Lower lobe of right lung (tissue), 2 donors: ENCODE results near the gene SLC5A1. TPM values are rescaled to one million over a fixed set of nuclear protein-coding genes. Genes with fewer than 3 reads are reported as not detected.

ENCODE experiments used
- ATAC-seq, 2 donors: fragments of 200-7000 bp; cut with Tn5 transposase; one replicate each; pipeline ENCODE4 v1.9.1; 2020 to 2022; ENCODE audit warnings: mild to moderate bottlenecking in 2 of 2, moderate library complexity in 2 of 2
- DNase-seq: peaks from one replicate; pipeline ENCODE4 v3.0.0-alpha.2; 2020
- H3K27ac ChIP-seq: fragments of 200-600 bp; one replicate; pipeline ENCODE4 v1.8.0; 2022
- H3K27me3 ChIP-seq: fragments of 200-600 bp; one replicate; pipeline ENCODE4 v1.8.0; 2022; ENCODE audit warnings: low read depth
- H3K36me3 ChIP-seq: fragments of 200-600 bp; one replicate; pipeline ENCODE4 v1.8.0; 2022; ENCODE audit warnings: mild to moderate bottlenecking
- H3K4me1 ChIP-seq: fragments of 200-600 bp; one replicate; pipeline ENCODE4 v1.8.0; 2022
- H3K4me3 ChIP-seq: fragments of 200-600 bp; one replicate; pipeline ENCODE4 v1.8.0; 2022; ENCODE audit warnings: mild to moderate bottlenecking
- H3K9me3 ChIP-seq: fragments of 200-600 bp; one replicate; pipeline ENCODE4 v1.8.0; 2022
- CTCF ChIP-seq: fragments of 200-600 bp; IDR thresholded peaks from one replicate; pipeline ENCODE4 v1.8.0; 2022; ENCODE audit warnings: antibody characterized with exemption, mild to moderate bottlenecking
- intact Hi-C: fragments of 100-400 bp; cut with DNase I; formaldehyde crosslinking; loops from one replicate; pipeline ENCODE4 v1.11.0; 2022
- total RNA-seq: library from RNA; stranded (reverse); fragmentation: NEBNext Ultra II Directional; extraction: Animal tissue kit (Norgen Biotek cat#: 25700); gene quantifications from one replicate; pipeline ENCODE4 v1.2.1, GENCODE V29; 2021
- donor health status: DM: no; HTN: yes; CAD: no; lungs with severe emphysema.

The SLC5A1 gene
- total RNA-seq, 1 donor from 2014 or later = 1.8 TPM

GRCh38 chr22:32023251-32023827 is 19.7 kb upstream of the SLC5A1 start:
- no peaks in the 10 kb centered on the region for H3K27me3 ChIP-seq
- no peak for DNase-seq
- TF ChIP-seq CTCF = no peak
- H3K27ac ChIP-seq = no peak overlapping the region
- no peaks in the 10 kb centered on the region for H3K4me1 ChIP-seq
- H3K9me3 ChIP-seq = no peaks in the 10 kb centered on the region
- ATAC-seq = no peak
- no peaks in the 10 kb centered on the region for H3K36me3 ChIP-seq
- intact Hi-C loops = no loop called here
- no peak overlapping the region for H3K4me3 ChIP-seq

GRCh38 chr22:32024796-32025195 is 18.3 kb upstream of the SLC5A1 start:
- no peak for TF ChIP-seq CTCF
- H3K4me3 ChIP-seq = no peak overlapping the region
- no peak for DNase-seq
- intact Hi-C loops = no loop called here
- no peak for ATAC-seq
- H3K4me1 ChIP-seq = no peaks in the 10 kb centered on the region
- H3K27ac ChIP-seq = no peak overlapping the region
- no peaks in the 10 kb centered on the region for H3K36me3 ChIP-seq
- H3K27me3 ChIP-seq = no peaks in the 10 kb centered on the region
- H3K9me3 ChIP-seq = no peaks in the 10 kb centered on the region

GRCh38 chr22:32030518-32031247 is 12.4 kb upstream of the SLC5A1 start:
- ATAC-seq (no peak), DNase-seq (no peak)
- TF ChIP-seq CTCF = no peak
- no peak overlapping the region for H3K4me3 ChIP-seq
- no peak overlapping the region for H3K27ac ChIP-seq
- intact Hi-C loops = no loop called here
- H3K36me3 ChIP-seq = no peaks in the 10 kb centered on the region
- no peaks in the 10 kb centered on the region for H3K4me1 ChIP-seq
- H3K27me3 ChIP-seq = no peaks in the 10 kb centered on the region
- no peaks in the 10 kb centered on the region for H3K9me3 ChIP-seq

- no peaks in the 10 kb centered on the region for H3K4me1 ChIP-seq
- DNase-seq (no peak), ATAC-seq (no peak)
- H3K9me3 ChIP-seq = no peaks in the 10 kb centered on the region
- no peaks in the 10 kb centered on the region for H3K36me3 ChIP-seq
- TF ChIP-seq CTCF = no peak
- intact Hi-C loops = no loop called here
- no peaks in the 10 kb centered on the region for H3K27me3 ChIP-seq
- no peak overlapping the region for H3K4me3 ChIP-seq
- no peak overlapping the region for H3K27ac ChIP-seq
Observed at GRCh38 chr22:32031466-32031865, 11.6 kb upstream of the SLC5A1 start.

- H3K9me3 ChIP-seq = no peaks in the 10 kb centered on the region
- H3K27me3 ChIP-seq = no peaks in the 10 kb centered on the region
- no peak overlapping the region for H3K27ac ChIP-seq
- TF ChIP-seq CTCF = no peak
- no peaks in the 10 kb centered on the region for H3K4me1 ChIP-seq
- intact Hi-C loops = no loop called here
- no peak overlapping the region for H3K4me3 ChIP-seq
- ATAC-seq = no peak
- DNase-seq = no peak
- no peaks in the 10 kb centered on the region for H3K36me3 ChIP-seq
Observed at GRCh38 chr22:32034275-32034674, 8.8 kb upstream of the SLC5A1 start.
